Keratinocyte (primary cell): ENCODE measurements around the gene CANX.

Experiments
- EZH2 ChIP-seq: IDR thresholded peaks from one replicate; pipeline ENCODE4 v1.6.1; 2012; ENCODE audit warnings: inconsistent platforms, mild to moderate bottlenecking, low read length, moderate library complexity
- TF ChIP-seq, protein P1 (sequence below), 3 experiments: IDR thresholded peaks in 1 of 3; conservative IDR thresholded peaks in 1 of 3; optimal IDR thresholded peaks in 1 of 3; 2 replicates in 2 of 3; 3 replicates in 1 of 3; pipeline versions ENCODE3 to v1.5.1; 2011; ENCODE audit warnings: low read length in 3 of 3, mild to moderate bottlenecking in 3 of 3, moderate library complexity in 2 of 3, control low read depth in 1 of 3, inconsistent platforms in 1 of 3; ENCODE audit not compliant: insufficient read depth in 2 of 3; ENCODE audit errors: extremely low read depth in 1 of 3

DNA sequence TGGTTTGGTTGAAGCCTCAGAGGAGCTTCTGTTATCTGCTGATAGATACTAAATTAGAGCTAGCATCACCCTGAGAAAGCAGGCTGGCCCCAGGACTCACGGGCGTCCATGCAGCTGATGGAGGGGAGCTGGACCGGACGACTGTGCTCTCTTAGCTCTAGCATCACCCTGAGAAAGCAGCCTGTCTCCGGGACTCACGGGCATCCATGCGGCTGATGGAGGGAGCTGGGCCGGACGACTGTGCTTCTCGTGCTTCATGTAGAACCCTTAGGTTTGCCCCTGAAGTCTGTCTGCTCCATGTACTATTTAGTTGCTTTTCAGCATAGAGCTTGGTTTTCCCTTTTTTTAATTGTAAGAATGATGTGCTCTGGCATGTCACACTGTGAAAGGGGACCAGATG, 78.7 kb downstream of the CANX start:
- TF ChIP-seq, protein P1, sequence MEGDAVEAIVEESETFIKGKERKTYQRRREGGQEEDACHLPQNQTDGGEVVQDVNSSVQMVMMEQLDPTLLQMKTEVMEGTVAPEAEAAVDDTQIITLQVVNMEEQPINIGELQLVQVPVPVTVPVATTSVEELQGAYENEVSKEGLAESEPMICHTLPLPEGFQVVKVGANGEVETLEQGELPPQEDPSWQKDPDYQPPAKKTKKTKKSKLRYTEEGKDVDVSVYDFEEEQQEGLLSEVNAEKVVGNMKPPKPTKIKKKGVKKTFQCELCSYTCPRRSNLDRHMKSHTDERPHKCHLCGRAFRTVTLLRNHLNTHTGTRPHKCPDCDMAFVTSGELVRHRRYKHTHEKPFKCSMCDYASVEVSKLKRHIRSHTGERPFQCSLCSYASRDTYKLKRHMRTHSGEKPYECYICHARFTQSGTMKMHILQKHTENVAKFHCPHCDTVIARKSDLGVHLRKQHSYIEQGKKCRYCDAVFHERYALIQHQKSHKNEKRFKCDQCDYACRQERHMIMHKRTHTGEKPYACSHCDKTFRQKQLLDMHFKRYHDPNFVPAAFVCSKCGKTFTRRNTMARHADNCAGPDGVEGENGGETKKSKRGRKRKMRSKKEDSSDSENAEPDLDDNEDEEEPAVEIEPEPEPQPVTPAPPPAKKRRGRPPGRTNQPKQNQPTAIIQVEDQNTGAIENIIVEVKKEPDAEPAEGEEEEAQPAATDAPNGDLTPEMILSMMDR (optimal IDR thresholded peaks at IDR 0.05 in 1 of 3, IDR thresholded peaks at IDR 0.05 in 1 of 3, conservative IDR thresholded peaks at IDR 0.05 in 1 of 3; ENCODE audit: extremely low read depth in 1 of 3, insufficient read depth in 2 of 3, low read length in 3 of 3), result no peak
- TF ChIP-seq EZH2, result no peak
